ENCODE results near the gene OAT.

DNA sequence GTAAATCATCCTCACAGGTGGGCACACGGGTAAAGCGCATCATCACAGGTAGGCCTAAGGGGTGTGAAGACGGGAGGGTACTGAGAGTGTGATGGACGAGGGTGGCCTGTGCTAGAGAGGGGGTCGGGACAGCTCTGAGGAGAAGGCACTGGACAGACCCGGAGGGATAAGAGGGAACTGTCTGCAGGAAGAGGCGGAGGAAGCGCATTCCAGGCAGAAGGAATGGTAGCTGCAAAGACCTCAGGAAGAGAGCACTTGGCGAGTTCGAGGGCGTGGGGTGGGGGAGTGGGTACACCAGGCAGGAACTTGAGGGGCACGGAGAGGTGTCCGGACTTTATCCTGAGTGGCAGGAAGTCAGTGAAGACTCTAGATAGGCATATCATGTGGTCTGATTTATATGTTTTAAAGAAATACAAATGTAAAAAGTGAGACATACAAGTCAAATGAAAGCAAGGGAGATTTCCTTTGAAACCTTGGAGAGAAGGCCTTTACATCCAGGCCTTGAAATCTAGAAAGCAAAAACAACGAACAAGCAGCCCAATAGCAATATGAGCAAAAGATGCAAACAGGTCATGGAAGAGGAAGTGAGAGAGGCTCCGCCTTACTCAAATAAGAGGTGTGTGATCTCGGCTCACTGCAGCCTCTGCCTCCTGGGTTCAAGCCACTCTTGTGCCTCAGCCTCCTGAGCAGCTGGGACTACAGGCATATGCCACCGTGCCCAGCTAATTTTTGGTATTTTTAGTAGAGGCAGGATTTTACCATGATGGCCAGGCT lies 46.5 kb upstream of the OAT start:
- TF ChIP-seq BACH2 (CRISPR knock-in tag; IDR thresholded peaks at IDR 0.05; ENCODE audit: borderline replicate concordance), result no peak
- no peak for TF ChIP-seq ZFP3 (CRISPR knock-in tag; IDR thresholded peaks at IDR 0.05)
- TF ChIP-seq, protein P1, sequence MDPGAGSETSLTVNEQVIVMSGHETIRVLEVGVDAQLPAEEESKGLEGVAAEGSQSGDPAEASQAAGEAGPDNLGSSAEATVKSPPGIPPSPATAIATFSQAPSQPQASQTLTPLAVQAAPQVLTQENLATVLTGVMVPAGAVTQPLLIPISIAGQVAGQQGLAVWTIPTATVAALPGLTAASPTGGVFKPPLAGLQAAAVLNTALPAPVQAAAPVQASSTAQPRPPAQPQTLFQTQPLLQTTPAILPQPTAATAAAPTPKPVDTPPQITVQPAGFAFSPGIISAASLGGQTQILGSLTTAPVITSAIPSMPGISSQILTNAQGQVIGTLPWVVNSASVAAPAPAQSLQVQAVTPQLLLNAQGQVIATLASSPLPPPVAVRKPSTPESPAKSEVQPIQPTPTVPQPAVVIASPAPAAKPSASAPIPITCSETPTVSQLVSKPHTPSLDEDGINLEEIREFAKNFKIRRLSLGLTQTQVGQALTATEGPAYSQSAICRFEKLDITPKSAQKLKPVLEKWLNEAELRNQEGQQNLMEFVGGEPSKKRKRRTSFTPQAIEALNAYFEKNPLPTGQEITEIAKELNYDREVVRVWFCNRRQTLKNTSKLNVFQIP (CRISPR knock-in tag; IDR thresholded peaks at IDR 0.05; ENCODE audit: borderline replicate concordance, low read depth), result no peak
- no peak for TF ChIP-seq PPARA (CRISPR knock-in tag; IDR thresholded peaks at IDR 0.05; ENCODE audit: borderline replicate concordance)

Measured in SK-N-SH treated with all-trans-retinoic acid at 6 μM for 48 hours (cell line).